Brain microvascular endothelial cell (primary cell): ENCODE data around the gene EYA2.

Source experiments
- DNase-seq: peaks from one replicate; pipeline ENCODE4 v3.0.0-alpha.2; 2020
- H3K27ac ChIP-seq: fragments of 250-450 bp; sonication (Bioruptor Pico); 2 replicates; pipeline ENCODE4 v1.5.1; 2020; ENCODE audit warnings: mild to moderate bottlenecking, moderate library complexity
- H3K27me3 ChIP-seq: fragments of 250-450 bp; sonication (Bioruptor Pico); replicated peaks from 2 replicates; pipeline ENCODE4 v1.5.1; 2020; ENCODE audit warnings: mild to moderate bottlenecking
- H3K36me3 ChIP-seq: fragments of 250-450 bp; sonication (Bioruptor Pico); replicated peaks from 2 replicates; pipeline ENCODE4 v1.5.1; 2020; ENCODE audit warnings: mild to moderate bottlenecking
- H3K4me3 ChIP-seq: 2 replicates; pipeline ENCODE4 v1.5.1; 2011; ENCODE audit warnings: low read depth, mild to moderate bottlenecking, control low read depth, low read length, moderate library complexity
- in situ Hi-C: cut with HindIII; loops from 2 replicates; pipeline ENCODE4 v1.10.0; 2017; ENCODE audit warnings: low sequenced_read_pairs, low pct_ligation_motif_present
- TF ChIP-seq, protein P1 (sequence below): IDR thresholded peaks from 2 replicates; pipeline ENCODE4 v1.5.1; 2011; ENCODE audit warnings: low read depth, mild to moderate bottlenecking, moderate library complexity, low read length, control low read depth, inconsistent platforms; ENCODE audit errors: missing control alignments

Gene EYA2

DNA sequence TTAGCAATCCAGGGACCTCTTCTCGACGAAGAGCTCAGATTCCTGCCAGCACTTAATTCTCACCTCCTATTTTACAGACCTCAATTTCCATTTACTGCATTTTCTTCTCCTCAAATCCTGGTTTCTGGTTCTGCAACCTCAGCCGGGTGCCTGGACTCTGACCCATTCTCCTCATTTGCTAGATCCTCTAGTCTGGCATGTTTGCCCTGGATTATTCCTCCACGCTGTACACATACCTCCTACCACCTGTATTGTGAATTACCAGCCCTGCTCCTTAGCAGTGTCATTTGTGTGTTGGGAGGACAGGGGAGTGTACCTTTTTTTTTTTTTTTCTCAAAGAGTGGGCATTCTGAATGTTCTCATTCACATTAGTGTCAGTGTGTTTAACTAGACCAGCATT is 257.4 kb downstream of the EYA2 start:
- no peak overlapping the region for H3K4me3 ChIP-seq
- H3K27ac ChIP-seq, result no peak overlapping the region
- in situ Hi-C loops, result no loop called here
- H3K36me3 ChIP-seq, result no peaks in the 10 kb centered on the region
- H3K27me3 ChIP-seq, result no peaks in the 10 kb centered on the region
- TF ChIP-seq, protein P1, sequence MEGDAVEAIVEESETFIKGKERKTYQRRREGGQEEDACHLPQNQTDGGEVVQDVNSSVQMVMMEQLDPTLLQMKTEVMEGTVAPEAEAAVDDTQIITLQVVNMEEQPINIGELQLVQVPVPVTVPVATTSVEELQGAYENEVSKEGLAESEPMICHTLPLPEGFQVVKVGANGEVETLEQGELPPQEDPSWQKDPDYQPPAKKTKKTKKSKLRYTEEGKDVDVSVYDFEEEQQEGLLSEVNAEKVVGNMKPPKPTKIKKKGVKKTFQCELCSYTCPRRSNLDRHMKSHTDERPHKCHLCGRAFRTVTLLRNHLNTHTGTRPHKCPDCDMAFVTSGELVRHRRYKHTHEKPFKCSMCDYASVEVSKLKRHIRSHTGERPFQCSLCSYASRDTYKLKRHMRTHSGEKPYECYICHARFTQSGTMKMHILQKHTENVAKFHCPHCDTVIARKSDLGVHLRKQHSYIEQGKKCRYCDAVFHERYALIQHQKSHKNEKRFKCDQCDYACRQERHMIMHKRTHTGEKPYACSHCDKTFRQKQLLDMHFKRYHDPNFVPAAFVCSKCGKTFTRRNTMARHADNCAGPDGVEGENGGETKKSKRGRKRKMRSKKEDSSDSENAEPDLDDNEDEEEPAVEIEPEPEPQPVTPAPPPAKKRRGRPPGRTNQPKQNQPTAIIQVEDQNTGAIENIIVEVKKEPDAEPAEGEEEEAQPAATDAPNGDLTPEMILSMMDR, result no peak
- no peak for DNase-seq

DNA sequence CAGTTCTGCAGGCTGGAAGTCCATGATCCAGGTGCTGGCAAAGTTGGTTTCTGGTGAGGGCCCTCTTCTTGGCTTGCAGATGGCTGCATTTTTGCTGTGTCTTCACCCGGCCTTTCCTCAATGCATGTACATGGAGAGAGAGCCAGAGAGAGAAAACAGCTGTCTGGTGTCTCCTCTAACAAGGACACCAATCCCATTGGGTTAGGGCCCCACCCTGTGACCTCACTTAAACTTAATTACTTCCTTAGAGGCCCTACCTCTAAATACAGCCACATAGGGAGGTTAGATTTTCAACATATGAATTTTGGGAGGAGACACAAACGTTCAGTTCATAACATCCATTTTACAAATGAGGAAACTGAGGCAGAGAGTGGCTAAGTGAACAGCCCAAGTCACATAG is 259.4 kb downstream of the EYA2 start:
- DNase-seq, result no peak
- TF ChIP-seq, protein P1, result no peak
- H3K27ac ChIP-seq, result no peak overlapping the region
- no peaks in the 10 kb centered on the region for H3K27me3 ChIP-seq
- H3K36me3 ChIP-seq, result no peaks in the 10 kb centered on the region
- H3K4me3 ChIP-seq, result no peak overlapping the region
- in situ Hi-C loops, result no loop called here

DNA sequence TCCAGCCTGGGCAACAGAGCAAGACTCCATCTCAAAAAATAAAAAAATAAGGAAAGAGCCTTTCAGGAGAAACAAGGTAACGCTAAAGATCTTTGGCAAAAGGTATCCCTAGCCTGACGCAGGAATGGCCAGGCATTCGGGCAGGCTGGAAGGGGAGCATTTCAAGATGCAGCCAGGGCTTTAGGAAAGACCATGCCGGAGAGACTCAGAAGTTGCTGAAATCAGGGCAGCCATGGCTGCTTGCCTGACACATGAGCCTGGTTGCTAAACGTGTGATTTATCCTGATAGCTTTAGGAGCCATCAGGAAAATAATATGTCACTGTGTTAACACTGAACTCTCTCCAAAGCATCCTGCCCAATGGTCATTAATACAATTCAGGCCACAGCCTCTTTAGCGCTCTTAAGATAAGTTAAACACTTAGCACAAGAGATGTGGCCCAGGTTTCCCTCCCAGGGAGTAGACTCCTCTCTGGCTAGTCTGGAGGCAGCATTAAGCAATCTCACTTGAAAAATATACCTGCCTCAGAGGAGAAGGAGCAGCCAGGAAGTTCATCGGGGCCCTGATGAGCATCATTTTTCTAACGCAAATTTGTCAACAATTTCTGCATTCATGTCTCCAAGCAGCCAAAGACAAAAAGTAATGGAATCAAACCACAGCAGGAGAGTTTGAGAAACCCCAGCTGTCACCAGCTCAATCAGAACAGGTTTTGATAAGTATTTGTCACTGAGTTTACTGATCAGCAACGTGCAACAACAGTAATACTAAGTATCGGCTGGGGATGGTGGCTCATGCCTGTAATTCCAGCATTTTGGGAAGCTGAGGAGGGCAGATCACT is 261.9 kb downstream of the EYA2 start:
- DNase-seq, result no peak
- H3K27me3 ChIP-seq, result no peaks in the 10 kb centered on the region
- H3K4me3 ChIP-seq, result no peak overlapping the region
- no peaks in the 10 kb centered on the region for H3K36me3 ChIP-seq
- in situ Hi-C loops, result no loop called here
- H3K27ac ChIP-seq, result no peak overlapping the region
- TF ChIP-seq, protein P1, result no peak

DNA sequence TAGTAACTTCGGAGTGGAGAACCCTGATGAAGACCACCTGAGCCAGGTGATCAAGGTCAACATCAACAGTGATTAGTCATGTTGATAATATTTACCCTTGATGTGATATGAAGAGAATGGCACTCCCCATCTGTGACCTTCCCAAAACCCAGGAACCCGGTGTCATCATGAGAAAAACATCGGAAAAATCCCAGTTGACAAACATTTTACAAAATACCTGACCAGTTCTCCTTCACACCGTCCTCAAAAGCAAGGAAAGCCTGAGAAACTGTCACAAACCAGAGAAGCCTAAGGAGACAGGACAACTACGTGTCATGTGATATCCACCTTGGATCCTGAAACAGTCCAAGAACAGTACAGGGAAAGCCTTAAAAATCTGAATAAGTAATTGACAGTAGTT is 264.5 kb downstream of the EYA2 start:
- Histone ChIP-seq H3K4me3 (no peak overlapping the region), H3K27ac (no peak overlapping the region), H3K27me3 (no peaks in the 10 kb centered on the region), H3K36me3 (no peaks in the 10 kb centered on the region)
- TF ChIP-seq, protein P1, result no peak
- in situ Hi-C loops, result no loop called here
- DNase-seq, result no peak

DNA sequence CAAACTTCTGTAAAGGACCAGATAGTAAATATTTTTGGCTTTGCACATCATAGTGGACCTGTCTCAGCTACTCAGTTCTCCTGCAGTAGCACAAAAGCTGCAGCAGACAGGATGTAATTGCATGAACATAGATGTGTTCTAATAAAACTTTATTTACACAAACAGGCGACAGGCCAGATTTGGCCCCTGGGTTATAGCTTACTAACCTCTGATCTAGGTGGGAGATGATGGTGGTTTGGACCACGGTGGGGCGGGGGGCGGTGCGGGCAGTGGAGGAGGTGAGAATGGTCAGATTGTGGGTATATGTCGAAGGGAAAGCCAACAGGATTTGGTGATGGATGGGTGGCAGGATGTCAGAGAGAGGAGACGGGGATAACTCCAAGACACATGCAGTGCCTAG is 265.6 kb downstream of the EYA2 start:
- H3K4me3 ChIP-seq, result no peak overlapping the region
- TF ChIP-seq, protein P1, result no peak
- no peaks in the 10 kb centered on the region for H3K36me3 ChIP-seq
- in situ Hi-C loops, result no loop called here
- no peak overlapping the region for H3K27ac ChIP-seq
- no peaks in the 10 kb centered on the region for H3K27me3 ChIP-seq
- no peak for DNase-seq

DNA sequence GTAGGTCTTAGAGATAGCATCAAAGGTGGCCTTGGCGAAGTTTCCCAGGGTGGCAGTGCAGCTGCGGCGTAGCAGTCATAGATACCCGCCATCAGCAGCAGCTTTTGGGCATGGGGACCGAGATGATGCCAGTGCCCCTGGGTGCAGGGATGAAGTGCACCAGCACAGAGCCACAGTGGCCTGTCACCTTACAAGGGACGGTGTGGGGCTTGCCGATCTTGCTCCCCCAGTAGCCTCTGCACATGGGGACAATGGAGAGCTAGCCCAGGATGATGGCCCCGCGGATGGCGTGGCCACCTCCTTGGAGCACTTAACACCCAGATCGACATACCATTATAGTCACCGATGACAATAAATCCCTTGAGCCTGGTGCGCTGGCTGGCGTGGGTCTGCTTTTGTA is 266.3 kb downstream of the EYA2 start:
- in situ Hi-C loops, result no loop called here
- H3K4me3 ChIP-seq, result no peak overlapping the region
- H3K27me3 ChIP-seq, result no peaks in the 10 kb centered on the region
- no peak overlapping the region for H3K27ac ChIP-seq
- no peak for DNase-seq
- TF ChIP-seq, protein P1, result no peak
- H3K36me3 ChIP-seq, result no peaks in the 10 kb centered on the region
